Activated CD4-positive, alpha-beta T cell treated with anti-CD3 and anti-CD28 coated beads for 36 hours (primary cell): ENCODE data around the gene TSPAN6. TPM values are rescaled to one million over a fixed set of nuclear protein-coding genes. Genes with fewer than 3 reads are reported as not detected.

Source experiments
- ATAC-seq: fragments of 200-7000 bp; cut with Tn5 transposase; one replicate; pipeline ENCODE4 v1.10.0; 2021; ENCODE audit warnings: mild to moderate bottlenecking, moderate library complexity
- CTCF ChIA-PET: fragments of 350-600 bp; sonication (Branson Sonifier 250); formaldehyde crosslinking; loops from one replicate; lab custom pipeline; 2021; ENCODE audit warnings: antibody characterized with exemption; lab: Charles Lee
- POLR2A ChIA-PET: fragments of 350-600 bp; sonication (Branson Sonifier 250); formaldehyde crosslinking; loops from one replicate; lab custom pipeline; 2021; ENCODE audit warnings: antibody characterized with exemption, inconsistent platforms; lab: Charles Lee
- DNase-seq: peaks from one replicate; pipeline ENCODE4 v3.0.0-alpha.2; 2020
- H3K27ac Mint-ChIP-seq: one replicate; pipeline ENCODE4 v1.8.0; 2021; ENCODE audit warnings: mixed read lengths
- H3K27me3 Mint-ChIP-seq: one replicate; pipeline ENCODE4 v1.8.0; 2021; ENCODE audit warnings: mixed read lengths
- H3K36me3 Mint-ChIP-seq: one replicate; pipeline ENCODE4 v1.8.0; 2021; ENCODE audit warnings: low read depth, mixed read lengths
- H3K4me1 Mint-ChIP-seq: one replicate; pipeline ENCODE4 v1.8.0; 2021; ENCODE audit warnings: mixed read lengths
- H3K4me3 Mint-ChIP-seq: one replicate; pipeline ENCODE4 v1.8.0; 2021; ENCODE audit warnings: mild to moderate bottlenecking, moderate library complexity, mixed read lengths
- H3K9me3 Mint-ChIP-seq: one replicate; pipeline ENCODE4 v1.8.0; 2021; ENCODE audit warnings: low read depth, mixed read lengths
- intact Hi-C, 2 experiments: fragments of 100-400 bp; cut with DNase I in 1 of 2; cut with micrococcal nuclease in 1 of 2; formaldehyde crosslinking; loops; one replicate each; pipeline versions ENCODE4 v1.14.2 to v1.15.1; 2022 to 2024; cut with DNase I, micrococcal nuclease
- total RNA-seq, 2 experiments: library from RNA; stranded (reverse); gene quantifications; one replicate each; pipeline ENCODE4 v1.2.3, GENCODE V29; 2021

The TSPAN6 gene
- total RNA-seq, 2 experiments from 2014 or later: 0.41 to 0.47 TPM

DNA sequence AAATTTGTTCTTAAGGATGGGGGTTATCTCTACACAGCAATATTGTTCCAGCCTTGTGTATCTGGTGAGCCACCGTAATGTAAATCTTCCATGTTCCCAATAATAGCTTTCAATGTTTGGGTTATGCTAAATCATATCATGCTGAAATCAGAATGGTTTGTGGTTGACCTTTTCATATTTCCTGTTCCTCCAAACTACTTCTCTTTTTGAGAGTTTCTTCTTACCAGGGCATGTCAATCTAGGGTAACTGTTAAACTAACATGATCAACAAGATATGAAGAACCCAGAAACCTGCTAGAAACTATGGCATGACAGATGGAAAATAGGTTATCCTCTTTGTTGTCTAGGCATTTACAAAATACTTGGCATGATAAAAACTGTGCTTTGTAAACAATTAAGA lies 29.9 kb downstream of the TSPAN6 start:
- intact Hi-C loops: no loop called here
- ChIA-PET POLR2A (no interaction called here), CTCF (interaction anchor here (0.6 kb wide), 2 partner anchors 36 to 318 kb away, joined by 3 read pairs; no protein-coding TSS in a partner anchor)
- H3K27me3 Mint-ChIP-seq: peaks cover 2% of the 10 kb centered on the region
- no peaks in the 10 kb centered on the region for H3K9me3 Mint-ChIP-seq
- no peak overlapping the region for H3K27ac Mint-ChIP-seq
- no peaks in the 10 kb centered on the region for H3K36me3 Mint-ChIP-seq
- no peak for ATAC-seq
- peaks cover 2% of the 10 kb centered on the region for H3K4me1 Mint-ChIP-seq
- H3K4me3 Mint-ChIP-seq: no peak overlapping the region
- no peak for DNase-seq

DNA sequence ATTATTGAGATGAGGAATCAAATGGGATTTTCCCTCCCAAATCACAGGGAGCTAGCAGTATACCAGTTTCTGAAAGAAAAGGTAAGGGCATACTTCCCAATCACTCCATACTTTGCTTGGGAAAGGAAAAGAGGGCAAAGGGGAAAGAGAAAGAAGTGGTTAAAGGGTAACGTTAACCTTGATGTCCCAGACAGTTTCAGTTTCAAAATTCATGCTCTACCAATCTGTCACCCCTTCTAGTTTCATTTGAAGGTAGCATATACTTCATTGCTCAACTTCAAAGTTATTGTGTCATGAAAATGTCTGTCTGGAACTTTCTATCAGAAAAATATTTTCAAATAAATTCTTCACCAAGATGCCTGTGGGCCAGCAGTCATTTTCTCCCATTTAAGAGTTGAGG lies 35.8 kb downstream of the TSPAN6 start:
- intact Hi-C loops: no loop called here
- no peak for ATAC-seq
- CTCF ChIA-PET: no interaction called here
- H3K36me3 Mint-ChIP-seq: no peaks in the 10 kb centered on the region
- no peaks in the 10 kb centered on the region for H3K9me3 Mint-ChIP-seq
- H3K4me1 Mint-ChIP-seq: peaks cover 3% of the 10 kb centered on the region
- POLR2A ChIA-PET: no interaction called here
- H3K27ac Mint-ChIP-seq: no peak overlapping the region
- no peak for DNase-seq
- no peak overlapping the region for H3K4me3 Mint-ChIP-seq
- no peaks in the 10 kb centered on the region for H3K27me3 Mint-ChIP-seq

GRCh38 chrX:100600340-100600739 lies 36.3 kb downstream of the TSPAN6 start:
- intact Hi-C loops: no loop called here

GRCh38 chrX:100599456-100599855 lies 37.1 kb downstream of the TSPAN6 start:
- Mint-ChIP-seq H3K9me3 (no peaks in the 10 kb centered on the region), H3K4me1 (peaks cover 3% of the 10 kb centered on the region), H3K4me3 (no peak overlapping the region), H3K27ac (no peak overlapping the region), H3K27me3 (no peaks in the 10 kb centered on the region), H3K36me3 (no peaks in the 10 kb centered on the region)
- CTCF ChIA-PET: no interaction called here
- ATAC-seq (no peak), DNase-seq (no peak)
- POLR2A ChIA-PET: no interaction called here
- intact Hi-C loops: no loop called here

More at GRCh38 chrX:100600340-100600739, 36.3 kb downstream of the TSPAN6 start:
- DNase-seq (no peak), ATAC-seq (no peak)
- POLR2A ChIA-PET: no interaction called here
- Mint-ChIP-seq H3K9me3 (no peaks in the 10 kb centered on the region), H3K4me1 (peaks cover 3% of the 10 kb centered on the region), H3K27ac (no peak overlapping the region), H3K4me3 (no peak overlapping the region), H3K27me3 (no peaks in the 10 kb centered on the region), H3K36me3 (no peaks in the 10 kb centered on the region)
- CTCF ChIA-PET: no interaction called here

- no peaks in the 10 kb centered on the region for H3K9me3 Mint-ChIP-seq
- no peaks in the 10 kb centered on the region for H3K36me3 Mint-ChIP-seq
- ChIA-PET POLR2A (no interaction called here), CTCF (no interaction called here)
- no peak for DNase-seq
- no peak overlapping the region for H3K27ac Mint-ChIP-seq
- ATAC-seq: no peak
- H3K4me1 Mint-ChIP-seq: peaks cover 3% of the 10 kb centered on the region
- no peak overlapping the region for H3K4me3 Mint-ChIP-seq
- intact Hi-C loops: no loop called here
- no peaks in the 10 kb centered on the region for H3K27me3 Mint-ChIP-seq
These were observed 40.0 kb downstream of the TSPAN6 start for GRCh38 chrX:100596601-100597000.

DNA sequence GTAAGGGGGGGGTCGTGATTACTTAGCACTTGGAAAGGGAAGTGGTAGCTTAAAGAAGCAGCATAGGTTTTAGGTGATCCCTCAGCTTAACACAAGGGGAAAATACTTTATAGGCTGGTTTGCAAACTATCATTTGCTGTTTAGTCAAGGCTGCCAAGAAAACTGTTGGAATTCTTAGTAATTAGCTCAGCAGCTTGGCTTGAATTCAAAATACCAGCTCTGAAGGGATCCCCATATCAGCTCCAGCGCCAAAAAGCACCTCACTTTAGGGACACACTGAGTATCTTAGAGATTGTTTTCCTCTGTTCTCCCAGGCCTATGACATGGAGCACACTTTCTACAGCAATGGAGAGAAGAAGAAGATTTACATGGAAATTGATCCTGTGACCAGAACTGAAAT lies 43.0 kb downstream of the TSPAN6 start:
- Mint-ChIP-seq H3K36me3 (no peaks in the 10 kb centered on the region), H3K4me3 (no peak overlapping the region), H3K27me3 (no peaks in the 10 kb centered on the region), H3K9me3 (no peaks in the 10 kb centered on the region), H3K4me1 (no peaks in the 10 kb centered on the region), H3K27ac (no peak overlapping the region)
- ChIA-PET CTCF (no interaction called here), POLR2A (no interaction called here)
- intact Hi-C loops: no loop called here
- ATAC-seq: no peak
- DNase-seq: no peak

DNA sequence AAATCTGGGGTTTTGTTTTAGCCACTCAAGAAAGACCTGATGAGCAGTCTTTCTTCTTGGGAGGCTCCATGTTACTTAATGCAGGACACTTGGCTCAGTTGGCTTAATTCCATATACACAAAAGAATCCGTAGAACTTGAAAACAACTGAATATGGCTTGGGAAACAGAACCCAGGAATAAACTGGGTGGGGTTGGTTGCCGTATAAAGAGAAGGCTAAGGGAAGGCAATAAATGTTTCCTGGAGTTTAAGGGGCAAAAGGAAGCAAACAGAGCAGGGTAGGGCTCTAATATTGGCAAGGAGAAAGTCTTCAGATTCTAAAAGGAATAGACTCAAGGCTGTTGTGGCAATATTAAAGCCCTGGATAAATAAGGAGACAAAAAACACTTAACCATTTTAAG lies 43.5 kb downstream of the TSPAN6 start:
- POLR2A ChIA-PET: no interaction called here
- H3K4me1 Mint-ChIP-seq: no peaks in the 10 kb centered on the region
- no peaks in the 10 kb centered on the region for H3K9me3 Mint-ChIP-seq
- no peaks in the 10 kb centered on the region for H3K36me3 Mint-ChIP-seq
- ATAC-seq (no peak), DNase-seq (no peak)
- H3K4me3 Mint-ChIP-seq: no peak overlapping the region
- CTCF ChIA-PET: no interaction called here
- intact Hi-C loops: no loop called here
- no peak overlapping the region for H3K27ac Mint-ChIP-seq
- H3K27me3 Mint-ChIP-seq: no peaks in the 10 kb centered on the region

GRCh38 chrX:100591256-100592051 lies 45.2 kb downstream of the TSPAN6 start:
- ChIA-PET CTCF (interaction anchor here (1.1 kb wide), 1 partner anchor 23 kb away, joined by 3 read pairs; no protein-coding TSS in a partner anchor), POLR2A (no interaction called here)
- DNase-seq: no peak
- H3K36me3 Mint-ChIP-seq: no peaks in the 10 kb centered on the region
- H3K9me3 Mint-ChIP-seq: no peaks in the 10 kb centered on the region
- H3K27me3 Mint-ChIP-seq: no peaks in the 10 kb centered on the region
- no peak overlapping the region for H3K4me3 Mint-ChIP-seq
- no peaks in the 10 kb centered on the region for H3K4me1 Mint-ChIP-seq
- no peak overlapping the region for H3K27ac Mint-ChIP-seq
- no peak for ATAC-seq
- intact Hi-C loops: no loop called here

DNA sequence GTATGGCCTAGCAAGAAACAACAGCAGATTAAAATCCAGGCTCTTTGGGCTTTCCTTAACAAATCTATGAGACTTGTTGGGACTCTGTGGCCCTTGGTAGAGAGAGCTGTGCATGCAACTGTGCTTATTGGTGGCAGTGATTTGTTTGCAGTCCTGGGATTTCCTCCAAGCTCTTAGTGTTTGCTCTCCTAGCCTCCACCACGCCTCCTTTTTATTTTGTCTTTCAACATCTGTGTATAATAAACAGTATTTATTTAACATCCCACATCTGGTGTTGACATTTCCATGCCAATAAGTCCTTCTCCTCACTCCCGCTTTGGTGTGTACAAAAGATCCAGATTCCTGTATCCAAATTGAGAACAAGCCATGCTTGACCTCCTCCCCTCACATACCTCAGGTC lies 48.7 kb downstream of the TSPAN6 start:
- Mint-ChIP-seq H3K27me3 (peaks cover 4% of the 10 kb centered on the region), H3K27ac (no peak overlapping the region), H3K4me1 (no peaks in the 10 kb centered on the region), H3K4me3 (no peak overlapping the region), H3K9me3 (no peaks in the 10 kb centered on the region), H3K36me3 (no peaks in the 10 kb centered on the region)
- intact Hi-C loops: no loop called here
- ATAC-seq (no peak), DNase-seq (no peak)
- ChIA-PET CTCF (no interaction called here), POLR2A (no interaction called here)

DNA sequence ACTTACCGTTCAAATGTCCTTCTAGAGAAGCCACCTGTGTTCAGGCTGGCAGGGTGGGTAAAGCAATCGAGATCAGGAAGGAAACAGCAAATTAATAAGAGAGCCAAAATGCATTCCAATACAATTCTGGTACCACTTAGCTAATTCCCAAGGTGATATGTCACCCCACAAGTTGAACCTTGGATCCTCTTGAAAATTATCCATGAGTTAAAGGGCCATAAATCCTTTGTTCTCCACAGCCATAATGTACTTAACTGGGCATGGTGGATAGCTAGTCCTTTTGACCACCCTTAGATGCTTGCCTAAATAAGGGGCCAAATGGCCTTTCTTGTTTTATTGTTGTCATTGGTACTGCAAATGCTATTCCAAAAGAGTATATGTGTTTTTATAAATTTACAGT lies 49.9 kb downstream of the TSPAN6 start:
- Mint-ChIP-seq H3K4me3 (no peak overlapping the region), H3K9me3 (no peaks in the 10 kb centered on the region), H3K27ac (no peak overlapping the region), H3K36me3 (no peaks in the 10 kb centered on the region), H3K27me3 (peaks cover 7% of the 10 kb centered on the region), H3K4me1 (no peaks in the 10 kb centered on the region)
- DNase-seq: no peak
- ATAC-seq: no peak
- intact Hi-C loops: no loop called here
- CTCF ChIA-PET: no interaction called here
- POLR2A ChIA-PET: no interaction called here

- H3K4me1 Mint-ChIP-seq: no peaks in the 10 kb centered on the region
- no peak within 1 kb of the TSS for H3K4me3 Mint-ChIP-seq
- no peaks in the 10 kb centered on the region for H3K36me3 Mint-ChIP-seq
- peaks cover 11% of the 10 kb centered on the region for H3K27me3 Mint-ChIP-seq
- no peaks in the 10 kb centered on the region for H3K9me3 Mint-ChIP-seq
- no peak for DNase-seq
- intact Hi-C loops: no loop called here
- ChIA-PET CTCF (no interaction called here), POLR2A (no interaction called here)
- ATAC-seq: no peak
- no peak within 1 kb of the TSS for H3K27ac Mint-ChIP-seq
These were observed 52.0 kb downstream of the TSPAN6 start, which contains the start of gene TNMD for GRCh38 chrX:100584611-100585010. Gene TNMD (plus strand): TSS chrX:100584936. CDS start chrX:100585019, 83 bp downstream.
